ENCODE data around the gene TTLL7.

The TTLL7 gene

DNA sequence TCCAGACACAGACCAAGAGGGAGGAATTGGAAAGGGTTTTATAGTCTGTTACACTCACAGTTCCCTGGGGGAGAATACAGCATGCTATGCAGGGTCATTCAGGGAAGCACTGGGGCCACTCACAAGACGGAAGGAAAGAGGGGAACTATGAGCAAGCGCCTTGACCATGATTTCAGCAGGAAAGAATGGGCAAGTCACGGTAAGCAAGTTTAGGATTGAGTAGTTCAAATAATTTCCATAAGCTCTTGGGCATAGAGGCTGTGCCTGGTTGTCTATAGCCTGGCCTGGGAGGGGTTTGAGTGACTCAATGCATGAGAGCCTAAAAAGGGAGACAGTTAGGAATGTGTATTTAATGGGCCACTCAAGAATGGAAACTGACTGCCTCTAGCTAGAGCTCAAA lies 176.7 kb downstream of the TTLL7 start:
- DNase-seq (ENCODE audit: low spot score) = no peak

GRCh38 chr1:83819436-83819835 lies 179.5 kb downstream of the TTLL7 start:
- no peak for DNase-seq (ENCODE audit: low spot score)

DNA sequence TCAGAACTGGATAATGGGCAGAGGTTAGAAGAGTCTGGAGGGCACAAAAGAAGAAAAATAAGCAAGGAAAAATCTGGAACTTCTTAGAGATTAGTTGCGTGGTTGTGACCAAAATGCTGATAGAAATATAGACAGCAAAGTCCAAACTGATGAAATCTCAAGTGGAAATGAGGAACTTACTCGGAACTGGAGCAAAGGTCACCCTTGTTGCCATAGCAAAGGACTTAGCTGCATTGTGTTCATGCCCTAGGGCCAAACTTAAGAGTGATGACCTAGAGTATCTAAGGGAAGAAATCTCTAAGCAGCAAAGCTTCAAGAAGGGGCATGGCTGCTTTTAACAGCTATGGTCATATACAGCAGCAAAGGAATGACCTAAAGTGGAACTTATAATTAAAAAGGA lies 180.0 kb downstream of the TTLL7 start:
- DNase-seq (ENCODE audit: low spot score) = no peak

DNA sequence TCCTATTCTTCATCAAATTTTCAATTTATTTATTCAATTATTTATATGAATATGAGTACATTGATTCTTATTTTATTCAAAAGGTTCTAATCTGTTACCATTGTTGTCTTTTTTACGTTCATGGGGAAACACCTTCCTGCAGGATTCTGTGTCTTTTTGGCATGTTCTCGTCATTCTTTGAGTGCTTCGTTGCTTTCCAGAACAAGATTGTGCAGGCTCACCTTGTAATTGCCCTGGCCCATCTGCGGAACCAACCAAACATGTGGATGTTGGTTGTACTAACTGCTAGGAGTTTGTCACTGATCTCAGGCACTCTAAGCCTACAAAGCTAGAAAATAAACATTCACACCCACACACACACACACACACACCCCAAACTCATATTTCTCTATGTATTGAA lies 182.1 kb downstream of the TTLL7 start:
- no peak for DNase-seq (ENCODE audit: low spot score)

- DNase-seq (ENCODE audit: low spot score) = no peak
Observed at GRCh38 chr1:83815330-83815729, 183.6 kb downstream of the TTLL7 start.

Measured in germinal center (tissue), 1 donor.